Activated CD8-positive, alpha-beta T cell treated with anti-CD3 and anti-CD28 coated beads, Interleukin-2, amount 10 ng/mL, durations not matched to agents 7 days and 5 days (primary cell): ENCODE data around the gene STMP1. TPM values are rescaled to one million over a fixed set of nuclear protein-coding genes. Genes with fewer than 3 reads are reported as not detected.
"Not testable (repeated sequence)": the region's sequence is repeated elsewhere in the genome, so short reads cannot be mapped to it uniquely, and the experiment has no call there.

Experiments
- ATAC-seq: fragments of 150-1000 bp; cut with Tn5 transposase; one replicate; pipeline ENCODE4 v1.10.0; 2021; ENCODE audit warnings: moderate library complexity
- CTCF ChIA-PET: fragments of 350-600 bp; sonication (Branson Sonifier 250); formaldehyde crosslinking; loops from one replicate; lab custom pipeline; 2021; ENCODE audit warnings: antibody characterized with exemption; lab: Charles Lee
- POLR2A ChIA-PET: fragments of 350-600 bp; sonication (Branson Sonifier 250); formaldehyde crosslinking; loops from one replicate; lab custom pipeline; 2021; ENCODE audit warnings: antibody characterized with exemption; lab: Charles Lee
- DNase-seq: peaks from one replicate; pipeline ENCODE4 v3.0.0-alpha.2; 2020
- H3K27ac Mint-ChIP-seq: one replicate; pipeline ENCODE4 v1.8.0; 2021; ENCODE audit warnings: mild to moderate bottlenecking, mixed read lengths
- H3K27me3 Mint-ChIP-seq: one replicate; pipeline ENCODE4 v1.8.0; 2021; ENCODE audit warnings: low read depth, mixed read lengths
- H3K36me3 Mint-ChIP-seq: one replicate; pipeline ENCODE4 v1.8.0; 2021; ENCODE audit warnings: low read depth, mixed read lengths
- H3K4me1 Mint-ChIP-seq: one replicate; pipeline ENCODE4 v1.8.0; 2021; ENCODE audit warnings: low read depth, mixed read lengths
- H3K4me3 Mint-ChIP-seq: one replicate; pipeline ENCODE4 v1.8.0; 2021; ENCODE audit warnings: mild to moderate bottlenecking, mixed read lengths
- H3K9me3 Mint-ChIP-seq: one replicate; pipeline ENCODE4 v1.8.0; 2022; ENCODE audit warnings: mixed read lengths; ENCODE audit not compliant: insufficient read depth
- total RNA-seq, 2 experiments: library from RNA; stranded (reverse); gene quantifications; one replicate each; pipeline ENCODE4 v1.2.3, GENCODE V29; 2021

Gene STMP1
- total RNA-seq, 2 experiments from 2014 or later, result 22.2 to 22.9 TPM

GRCh38 chr7:135682191-135682590 lies 19.9 kb downstream of the STMP1 start:
- ChIA-PET CTCF (interaction anchor here (2.1 kb wide), 1 partner anchor 10 kb away, joined by 8 read pairs; no protein-coding TSS in a partner anchor), POLR2A (no interaction called here)
- H3K27me3 Mint-ChIP-seq, result no peaks in the 10 kb centered on the region
- peaks cover 16% of the 10 kb centered on the region for H3K4me1 Mint-ChIP-seq
- no peak overlapping the region for H3K4me3 Mint-ChIP-seq
- no peaks in the 10 kb centered on the region for H3K36me3 Mint-ChIP-seq
- no peak overlapping the region for H3K27ac Mint-ChIP-seq
- H3K9me3 Mint-ChIP-seq, result no peaks in the 10 kb centered on the region
- DNase-seq (no peak), ATAC-seq (no peak)

DNA sequence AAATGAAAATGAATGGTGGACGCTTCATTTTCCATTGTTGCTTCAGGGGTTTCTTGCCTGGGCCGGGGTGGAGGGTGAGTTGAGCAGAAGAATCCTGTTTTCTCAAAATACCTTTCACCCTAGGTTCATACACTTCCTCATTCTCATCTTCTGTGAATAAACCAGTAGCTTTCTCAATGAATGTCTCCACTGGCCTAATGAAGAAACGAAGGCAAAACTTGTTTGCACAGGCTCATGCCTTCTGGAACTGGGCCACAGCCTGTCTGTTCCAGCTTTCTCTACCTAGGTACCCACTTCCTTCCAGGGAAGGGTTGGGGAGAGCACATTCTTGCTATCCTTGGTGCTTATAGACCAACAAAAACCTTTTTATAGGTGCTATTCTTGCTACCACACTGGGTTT lies 21.3 kb downstream of the STMP1 start:
- POLR2A ChIA-PET, result no interaction called here
- no peaks in the 10 kb centered on the region for H3K27me3 Mint-ChIP-seq
- no peaks in the 10 kb centered on the region for H3K36me3 Mint-ChIP-seq
- no peak for ATAC-seq
- H3K4me3 Mint-ChIP-seq, result no peak overlapping the region
- CTCF ChIA-PET, result interaction anchor here (2.0 kb wide), 1 partner anchor 11 kb away, joined by 5 read pairs; no protein-coding TSS in a partner anchor
- H3K27ac Mint-ChIP-seq, result no peak overlapping the region
- H3K9me3 Mint-ChIP-seq, result no peaks in the 10 kb centered on the region
- peaks cover 16% of the 10 kb centered on the region for H3K4me1 Mint-ChIP-seq
- DNase-seq, result no peak

- peaks cover 16% of the 10 kb centered on the region for H3K4me1 Mint-ChIP-seq
- DNase-seq (no peak), ATAC-seq (no peak)
- H3K36me3 Mint-ChIP-seq, result no peaks in the 10 kb centered on the region
- POLR2A ChIA-PET, result no interaction called here
- no peaks in the 10 kb centered on the region for H3K9me3 Mint-ChIP-seq
- H3K27me3 Mint-ChIP-seq, result no peaks in the 10 kb centered on the region
- no peak overlapping the region for H3K4me3 Mint-ChIP-seq
- no peak overlapping the region for H3K27ac Mint-ChIP-seq
- CTCF ChIA-PET, result interaction anchor here (2.0 kb wide), 1 partner anchor 11 kb away, joined by 5 read pairs; no protein-coding TSS in a partner anchor
Measured at GRCh38 chr7:135684136-135684535, 21.8 kb downstream of the STMP1 start.

DNA sequence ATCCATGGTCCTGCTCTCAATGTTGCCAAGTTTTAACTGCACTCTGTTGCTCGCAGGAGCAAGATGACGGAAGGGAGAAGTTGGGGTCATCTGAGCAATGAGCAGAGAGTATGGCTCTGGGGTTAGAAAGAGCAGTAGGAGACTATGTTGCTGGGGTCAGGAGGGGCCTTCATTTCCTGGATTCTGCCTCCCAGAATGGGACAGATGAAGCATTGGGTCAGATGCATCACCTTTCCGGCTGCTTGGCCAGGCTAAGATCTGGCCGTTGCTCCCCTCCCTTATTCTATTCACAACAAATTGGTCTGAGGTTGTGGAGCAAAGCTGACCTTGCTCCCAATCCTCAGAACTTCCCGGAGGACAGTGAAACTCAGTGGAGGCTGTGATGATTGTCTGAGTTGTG lies 22.4 kb downstream of the STMP1 start:
- Mint-ChIP-seq H3K27me3 (no peaks in the 10 kb centered on the region), H3K4me3 (no peak overlapping the region), H3K36me3 (no peaks in the 10 kb centered on the region), H3K9me3 (no peaks in the 10 kb centered on the region), H3K4me1 (peaks cover 15% of the 10 kb centered on the region), H3K27ac (no peak overlapping the region)
- ChIA-PET POLR2A (no interaction called here), CTCF (no interaction called here)
- ATAC-seq, result no peak
- no peak for DNase-seq

GRCh38 chr7:135685306-135686084 lies 23.2 kb downstream of the STMP1 start:
- DNase-seq (no peak), ATAC-seq (no peak)
- no peak overlapping the region for H3K4me3 Mint-ChIP-seq
- H3K27ac Mint-ChIP-seq, result no peak overlapping the region
- POLR2A ChIA-PET, result no interaction called here
- no peaks in the 10 kb centered on the region for H3K27me3 Mint-ChIP-seq
- CTCF ChIA-PET, result no interaction called here
- H3K36me3 Mint-ChIP-seq, result no peaks in the 10 kb centered on the region
- H3K4me1 Mint-ChIP-seq, result peaks cover 11% of the 10 kb centered on the region
- no peaks in the 10 kb centered on the region for H3K9me3 Mint-ChIP-seq

DNA sequence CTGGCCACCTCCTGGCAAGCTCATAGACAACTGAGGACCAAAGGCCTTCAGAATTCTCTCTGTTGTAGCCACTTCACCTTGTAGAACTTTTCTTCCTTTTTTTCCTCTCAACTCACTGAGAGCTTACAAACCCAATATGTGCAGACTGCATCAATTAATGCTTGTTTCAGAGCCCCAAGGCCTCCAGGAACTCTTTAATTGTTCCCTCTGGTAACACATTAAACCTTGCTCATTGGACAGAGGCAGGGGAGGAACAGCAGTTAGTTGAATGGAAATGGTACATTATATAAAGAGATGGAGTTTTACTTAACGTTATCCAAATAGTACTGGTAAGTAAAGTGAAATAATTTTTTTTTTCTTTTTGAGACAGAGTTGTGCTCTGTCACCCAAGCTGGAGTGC lies 25.2 kb downstream of the STMP1 start:
- Mint-ChIP-seq H3K27ac (no peak overlapping the region), H3K4me3 (no peak overlapping the region), H3K9me3 (no peaks in the 10 kb centered on the region), H3K4me1 (no peaks in the 10 kb centered on the region), H3K36me3 (no peaks in the 10 kb centered on the region), H3K27me3 (no peaks in the 10 kb centered on the region)
- ChIA-PET CTCF (interaction anchor here (1.1 to 1.3 kb wide), 2 partner anchors 12 to 15 kb away, joined by 3 to 4 read pairs; no protein-coding TSS in a partner anchor), POLR2A (interaction anchor here (0.6 kb wide), 1 partner anchor 477 kb away, joined by 5 read pairs; no protein-coding TSS in a partner anchor)
- DNase-seq (no peak), ATAC-seq (no peak)

GRCh38 chr7:135690566-135690965 lies 28.3 kb downstream of the STMP1 start:
- Mint-ChIP-seq H3K27ac (no peak overlapping the region), H3K4me3 (no peak overlapping the region), H3K4me1 (no peaks in the 10 kb centered on the region), H3K9me3 (no peaks in the 10 kb centered on the region), H3K36me3 (no peaks in the 10 kb centered on the region), H3K27me3 (no peaks in the 10 kb centered on the region)
- POLR2A ChIA-PET, result no interaction called here
- ATAC-seq (no peak), DNase-seq (no peak)
- CTCF ChIA-PET, result no interaction called here

GRCh38 chr7:135692055-135692454 lies 29.7 kb downstream of the STMP1 start:
- ATAC-seq, result no peak
- Mint-ChIP-seq H3K4me1 (no peaks in the 10 kb centered on the region), H3K27me3 (no peaks in the 10 kb centered on the region), H3K9me3 (no peaks in the 10 kb centered on the region), H3K4me3 (no peak overlapping the region), H3K36me3 (no peaks in the 10 kb centered on the region), H3K27ac (no peak overlapping the region)
- ChIA-PET POLR2A (no interaction called here), CTCF (interaction anchor here (0.8 kb wide), 1 partner anchor 47 kb away, joined by 3 read pairs; no protein-coding TSS in a partner anchor)
- no peak for DNase-seq

GRCh38 chr7:135692606-135693005 lies 30.3 kb downstream of the STMP1 start:
- H3K4me1 Mint-ChIP-seq, H3K27ac Mint-ChIP-seq, H3K9me3 Mint-ChIP-seq, DNase-seq, H3K36me3 Mint-ChIP-seq, ATAC-seq, H3K27me3 Mint-ChIP-seq, H3K4me3 Mint-ChIP-seq, POLR2A ChIA-PET: not testable (repeated sequence)
- CTCF ChIA-PET, result interaction anchor here (0.8 kb wide), 1 partner anchor 47 kb away, joined by 3 read pairs; no protein-coding TSS in a partner anchor

- POLR2A ChIA-PET, result no interaction called here
- Mint-ChIP-seq H3K36me3 (no peaks in the 10 kb centered on the region), H3K4me1 (no peaks in the 10 kb centered on the region), H3K27me3 (no peaks in the 10 kb centered on the region), H3K9me3 (no peaks in the 10 kb centered on the region), H3K4me3 (no peak overlapping the region), H3K27ac (no peak overlapping the region)
- ATAC-seq (no peak), DNase-seq (no peak)
- CTCF ChIA-PET, result no interaction called here
Measured at GRCh38 chr7:135693558-135693957, 31.2 kb downstream of the STMP1 start.

DNA sequence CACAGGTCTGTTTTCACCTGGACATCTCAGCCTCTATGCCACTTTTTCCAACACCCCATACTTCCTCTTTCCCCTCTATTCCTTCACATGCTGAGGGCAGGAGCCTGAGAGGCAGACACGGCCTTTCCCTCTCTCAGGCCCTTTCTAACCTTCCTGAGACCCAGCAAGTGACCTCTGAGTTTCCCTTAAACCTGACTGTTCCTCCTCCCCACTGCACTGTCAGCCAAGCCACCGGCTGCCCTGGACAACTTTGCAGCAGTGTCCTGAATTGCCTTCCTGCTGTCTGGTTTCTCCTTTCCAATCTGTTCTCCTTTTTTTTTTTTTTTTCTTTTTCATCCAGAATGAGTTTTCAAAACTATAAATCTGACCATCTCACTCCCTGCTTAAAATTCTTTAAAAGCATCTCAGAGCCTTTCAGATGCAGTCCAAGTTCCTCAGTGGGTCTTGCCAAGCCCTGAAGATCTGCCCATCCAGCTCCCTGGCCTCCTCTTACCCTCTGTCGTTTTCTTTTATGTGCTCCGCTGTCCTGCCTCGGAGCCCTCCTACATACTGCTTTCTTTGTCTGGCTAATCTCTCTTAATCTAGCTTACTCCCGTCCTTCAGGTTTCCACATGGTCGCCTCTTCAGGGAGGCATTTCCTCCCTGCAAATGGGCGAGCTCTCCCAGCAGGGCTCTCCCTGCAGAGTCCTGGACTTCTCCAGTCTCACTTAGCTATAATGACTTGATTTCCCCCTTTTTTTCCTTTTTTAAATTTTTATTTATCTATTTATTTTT lies 35.1 kb downstream of the STMP1 start:
- H3K27ac Mint-ChIP-seq, result no peak overlapping the region
- H3K4me3 Mint-ChIP-seq, result no peak overlapping the region
- ATAC-seq, result no peak
- ChIA-PET CTCF (no interaction called here), POLR2A (no interaction called here)
- no peaks in the 10 kb centered on the region for H3K4me1 Mint-ChIP-seq
- DNase-seq, result no peak
- no peaks in the 10 kb centered on the region for H3K27me3 Mint-ChIP-seq
- no peaks in the 10 kb centered on the region for H3K9me3 Mint-ChIP-seq
- H3K36me3 Mint-ChIP-seq, result no peaks in the 10 kb centered on the region

- Mint-ChIP-seq H3K4me1 (no peaks in the 10 kb centered on the region), H3K27ac (no peak overlapping the region), H3K27me3 (no peaks in the 10 kb centered on the region), H3K4me3 (no peak overlapping the region), H3K9me3 (no peaks in the 10 kb centered on the region), H3K36me3 (no peaks in the 10 kb centered on the region)
- POLR2A ChIA-PET, result no interaction called here
- CTCF ChIA-PET, result interaction anchor here (0.6 to 1.3 kb wide), 4 partner anchors 9 to 704 kb away, joined by 3 read pairs; no protein-coding TSS in a partner anchor
- ATAC-seq, result peak; percentile 51
- DNase-seq, result peak; percentile 22
Measured at GRCh38 chr7:135704074-135704473, 41.8 kb downstream of the STMP1 start.
